GDM1 (cell line): ENCODE results near the gene PAPLN.

Experiments
- DNase-seq: peaks from one replicate; lab custom pipeline; 2025; lab: John Stamatoyannopoulos, UW

Gene PAPLN

GRCh38 chr14:73245480-73246325 is 8.4 kb downstream of the PAPLN start:
- DNase-seq, result peak; percentile 38

- no peak for DNase-seq
Measured at GRCh38 chr14:73246387-73247150, 9.3 kb downstream of the PAPLN start.

GRCh38 chr14:73248108-73248868 is 11.0 kb downstream of the PAPLN start:
- DNase-seq, result no peak

GRCh38 chr14:73249108-73249507 is 11.8 kb downstream of the PAPLN start:
- DNase-seq, result no peak

- no peak for DNase-seq
Measured at GRCh38 chr14:73249564-73250316, 12.4 kb downstream of the PAPLN start.

GRCh38 chr14:73250317-73250713 is 13.0 kb downstream of the PAPLN start:
- DNase-seq, result no peak

GRCh38 chr14:73250781-73251500 is 13.6 kb downstream of the PAPLN start:
- DNase-seq, result no peak

- no peak for DNase-seq
Measured at GRCh38 chr14:73251516-73252215, 14.4 kb downstream of the PAPLN start.

- no peak for DNase-seq
Measured at GRCh38 chr14:73252491-73253322, 15.4 kb downstream of the PAPLN start.

GRCh38 chr14:73253323-73253610 is 16.0 kb downstream of the PAPLN start:
- DNase-seq, result no peak

GRCh38 chr14:73253721-73254120 is 16.4 kb downstream of the PAPLN start:
- no peak for DNase-seq

- no peak for DNase-seq
Measured at GRCh38 chr14:73254247-73255004, 17.1 kb downstream of the PAPLN start.

GRCh38 chr14:73255005-73255400 is 17.7 kb downstream of the PAPLN start:
- no peak for DNase-seq

- no peak for DNase-seq
Measured at GRCh38 chr14:73255693-73256225, 18.5 kb downstream of the PAPLN start.

GRCh38 chr14:73258076-73258475 is 20.8 kb downstream of the PAPLN start:
- no peak for DNase-seq

- DNase-seq, result no peak
Measured at GRCh38 chr14:73258845-73259611, 21.7 kb downstream of the PAPLN start.

- no peak for DNase-seq
Measured at GRCh38 chr14:73259837-73260236, 22.5 kb downstream of the PAPLN start.

GRCh38 chr14:73260574-73260973 is 23.3 kb downstream of the PAPLN start:
- DNase-seq, result no peak
